Measurements from ENCODE around the gene ZP3.

GRCh38 chr7:76428868-76429805, 4.4 kb downstream of the ZP3 start:
- TF ChIP-seq CTCF (IDR thresholded peaks at IDR 0.05), result no peak
- no peak for TF ChIP-seq POLR2A (IDR thresholded peaks at IDR 0.05)
